Measurements from ENCODE around the gene TRMT1. TPM values are rescaled to one million over a fixed set of nuclear protein-coding genes. Genes with fewer than 3 reads are reported as not detected.

The TRMT1 gene
- total RNA-seq, 4 donors from 2014 or later = 27.1 to 71.8 (median 28.3) TPM

GRCh38 chr19:13121551-13122274 lies 5.2 kb upstream of the TRMT1 start:
- H3K9me3 ChIP-seq = no peaks in the 10 kb centered on the region
- peaks cover 0 to 6% (median 0%) of the 10 kb centered on the region in 3 donors for H3K36me3 ChIP-seq
- DNase-seq = no peak
- no peaks in the 10 kb centered on the region for H3K27me3 ChIP-seq
- no peak overlapping the region for H3K4me3 ChIP-seq
- peak overlapping the region in 1 of 4 donors; percentile 10 for H3K27ac ChIP-seq
- TF ChIP-seq, protein P1, sequence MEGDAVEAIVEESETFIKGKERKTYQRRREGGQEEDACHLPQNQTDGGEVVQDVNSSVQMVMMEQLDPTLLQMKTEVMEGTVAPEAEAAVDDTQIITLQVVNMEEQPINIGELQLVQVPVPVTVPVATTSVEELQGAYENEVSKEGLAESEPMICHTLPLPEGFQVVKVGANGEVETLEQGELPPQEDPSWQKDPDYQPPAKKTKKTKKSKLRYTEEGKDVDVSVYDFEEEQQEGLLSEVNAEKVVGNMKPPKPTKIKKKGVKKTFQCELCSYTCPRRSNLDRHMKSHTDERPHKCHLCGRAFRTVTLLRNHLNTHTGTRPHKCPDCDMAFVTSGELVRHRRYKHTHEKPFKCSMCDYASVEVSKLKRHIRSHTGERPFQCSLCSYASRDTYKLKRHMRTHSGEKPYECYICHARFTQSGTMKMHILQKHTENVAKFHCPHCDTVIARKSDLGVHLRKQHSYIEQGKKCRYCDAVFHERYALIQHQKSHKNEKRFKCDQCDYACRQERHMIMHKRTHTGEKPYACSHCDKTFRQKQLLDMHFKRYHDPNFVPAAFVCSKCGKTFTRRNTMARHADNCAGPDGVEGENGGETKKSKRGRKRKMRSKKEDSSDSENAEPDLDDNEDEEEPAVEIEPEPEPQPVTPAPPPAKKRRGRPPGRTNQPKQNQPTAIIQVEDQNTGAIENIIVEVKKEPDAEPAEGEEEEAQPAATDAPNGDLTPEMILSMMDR (IDR thresholded peaks at IDR 0.05) = no peak
- TF ChIP-seq POLR2A (IDR thresholded peaks at IDR 0.05) = no peak
- H3K4me1 ChIP-seq = peaks cover 0 to 28% (median 9%) of the 10 kb centered on the region in 4 donors

- TF ChIP-seq POLR2A (IDR thresholded peaks at IDR 0.05) = no peak
- TF ChIP-seq, protein P1 (IDR thresholded peaks at IDR 0.05) = no peak
- Histone ChIP-seq H3K9me3 (no peaks in the 10 kb centered on the region), H3K36me3 (no peaks in the 10 kb centered on the region), H3K4me3 (no peak overlapping the region), H3K27ac (no peak overlapping the region), H3K27me3 (no peaks in the 10 kb centered on the region), H3K4me1 (peaks cover 0 to 31% (median 14%) of the 10 kb centered on the region in 4 donors)
- DNase-seq = no peak
These were observed 4.3 kb upstream of the TRMT1 start for GRCh38 chr19:13120817-13121216.

DNA sequence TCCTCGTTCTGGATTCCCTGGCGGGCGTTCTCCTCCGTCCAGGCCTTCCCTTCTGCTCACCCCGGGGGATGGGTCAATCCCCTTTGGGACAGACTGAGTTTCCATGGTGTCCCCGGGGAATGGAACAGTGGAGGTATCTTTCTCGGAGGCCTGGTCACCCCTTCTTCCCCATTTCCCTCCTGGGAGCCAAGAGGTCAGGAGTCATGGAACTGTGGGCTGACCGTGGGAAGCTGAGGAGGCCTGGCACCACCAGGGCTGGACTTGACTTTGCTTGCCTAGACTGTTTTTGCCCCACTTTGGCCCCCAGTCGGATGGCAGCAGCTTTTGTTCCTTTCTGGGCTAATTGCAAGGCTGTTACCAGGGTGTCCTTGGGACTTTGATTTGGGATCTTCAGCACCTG lies 3.5 kb upstream of the TRMT1 start:
- Histone ChIP-seq H3K4me1 (peaks cover 0 to 39% (median 18%) of the 10 kb centered on the region in 4 donors), H3K4me3 (no peak overlapping the region), H3K9me3 (no peaks in the 10 kb centered on the region), H3K36me3 (no peaks in the 10 kb centered on the region), H3K27ac (no peak overlapping the region), H3K27me3 (no peaks in the 10 kb centered on the region)
- no peak for DNase-seq
- TF ChIP-seq, protein P1 (IDR thresholded peaks at IDR 0.05) = no peak
- no peak for TF ChIP-seq POLR2A (IDR thresholded peaks at IDR 0.05)

GRCh38 chr19:13119627-13120026 lies 3.1 kb upstream of the TRMT1 start:
- TF ChIP-seq, protein P1 (IDR thresholded peaks at IDR 0.05) = no peak
- TF ChIP-seq POLR2A (IDR thresholded peaks at IDR 0.05) = no peak
- DNase-seq = no peak
- H3K4me3 ChIP-seq = peak overlapping the region in 1 of 4 donors; percentile 100
- H3K4me1 ChIP-seq = peaks cover 0 to 39% (median 18%) of the 10 kb centered on the region in 4 donors
- peak overlapping the region in 1 of 4 donors; percentile 82 for H3K27ac ChIP-seq
- H3K27me3 ChIP-seq = no peaks in the 10 kb centered on the region
- no peaks in the 10 kb centered on the region for H3K9me3 ChIP-seq
- H3K36me3 ChIP-seq = no peaks in the 10 kb centered on the region

DNA sequence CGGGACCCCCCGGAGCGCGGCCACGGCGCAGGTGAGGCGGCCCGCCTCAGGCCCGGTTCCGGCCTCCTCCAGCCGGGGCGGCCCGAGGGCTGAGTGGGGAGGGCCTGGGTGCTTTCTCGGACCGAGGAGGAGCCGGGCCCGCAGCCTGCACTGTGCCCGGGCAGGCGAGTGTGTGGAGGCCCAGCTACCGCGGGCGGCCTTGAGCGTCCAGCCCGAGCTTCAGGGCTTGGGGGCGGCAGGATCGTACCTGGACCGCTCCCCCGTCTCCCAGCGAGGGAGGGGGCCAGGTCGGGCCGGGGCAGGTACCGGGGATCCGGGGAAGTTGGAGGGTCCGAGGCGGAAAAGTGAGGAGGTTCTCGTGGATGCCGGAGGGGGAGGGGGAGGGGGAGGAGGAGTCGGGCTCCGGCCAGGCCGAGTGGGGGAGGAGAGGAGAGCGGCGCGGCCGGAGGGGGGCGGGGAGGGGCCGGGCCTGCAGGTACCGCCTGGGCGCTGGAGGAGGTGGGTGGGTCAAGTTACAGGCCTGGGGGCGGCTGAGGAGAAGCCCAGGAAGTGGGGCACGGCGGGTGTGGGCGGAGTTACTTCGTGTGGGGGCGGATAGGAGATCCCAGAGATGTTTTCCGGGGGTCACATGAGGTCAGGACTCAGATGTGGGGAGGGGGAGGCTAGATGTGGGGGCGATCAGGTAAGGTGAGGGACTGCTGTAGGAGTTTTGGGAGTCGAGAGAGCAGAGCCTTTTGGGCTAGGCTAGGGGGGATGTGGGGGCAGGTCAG lies 2.1 kb upstream of the TRMT1 start:
- H3K27me3 ChIP-seq = no peaks in the 10 kb centered on the region
- H3K36me3 ChIP-seq = peaks cover 0 to 8% (median 0%) of the 10 kb centered on the region in 3 donors
- no peaks in the 10 kb centered on the region for H3K9me3 ChIP-seq
- H3K4me1 ChIP-seq = peaks cover 0 to 39% (median 18%) of the 10 kb centered on the region in 4 donors
- H3K27ac ChIP-seq = peak overlapping the region; percentile 50 to 82 (median 67)
- TF ChIP-seq POLR2A (IDR thresholded peaks at IDR 0.05) = no peak
- TF ChIP-seq, protein P1 (IDR thresholded peaks at IDR 0.05) = no peak
- peak overlapping the region; percentile 83 to 100 (median 93) for H3K4me3 ChIP-seq
- DNase-seq = peak; percentile 59 to 69 (median 65)

Measured in Peyer's patch (tissue), 4 donors.